ENCODE data around the gene RFNG. TPM values are rescaled to one million over a fixed set of nuclear protein-coding genes. Genes with fewer than 3 reads are reported as not detected.

RFNG gene
- total and polyA plus RNA-seq, 8 donors, result 29.3 to 52.7 (median 45.5) TPM

GRCh38 chr17:82023447-82024241 lies 28.0 kb downstream of the RFNG start:
- Histone ChIP-seq H3K27ac (peak overlapping the region in 1 of 2 donors; percentile 65), H3K9me3 (no peaks in the 10 kb centered on the region), H3K4me1 (peaks cover 25 to 39% of the 10 kb centered on the region in 2 donors), H3K27me3 (no peaks in the 10 kb centered on the region), H3K36me3 (peaks cover 0 to 15% of the 10 kb centered on the region in 2 donors), H3K4me3 (peak overlapping the region; percentile 98 to 99)
- ATAC-seq, result peak; percentile 1
- intact Hi-C loops (cut with DNase I), result no loop called here
- TF ChIP-seq, protein P1, sequence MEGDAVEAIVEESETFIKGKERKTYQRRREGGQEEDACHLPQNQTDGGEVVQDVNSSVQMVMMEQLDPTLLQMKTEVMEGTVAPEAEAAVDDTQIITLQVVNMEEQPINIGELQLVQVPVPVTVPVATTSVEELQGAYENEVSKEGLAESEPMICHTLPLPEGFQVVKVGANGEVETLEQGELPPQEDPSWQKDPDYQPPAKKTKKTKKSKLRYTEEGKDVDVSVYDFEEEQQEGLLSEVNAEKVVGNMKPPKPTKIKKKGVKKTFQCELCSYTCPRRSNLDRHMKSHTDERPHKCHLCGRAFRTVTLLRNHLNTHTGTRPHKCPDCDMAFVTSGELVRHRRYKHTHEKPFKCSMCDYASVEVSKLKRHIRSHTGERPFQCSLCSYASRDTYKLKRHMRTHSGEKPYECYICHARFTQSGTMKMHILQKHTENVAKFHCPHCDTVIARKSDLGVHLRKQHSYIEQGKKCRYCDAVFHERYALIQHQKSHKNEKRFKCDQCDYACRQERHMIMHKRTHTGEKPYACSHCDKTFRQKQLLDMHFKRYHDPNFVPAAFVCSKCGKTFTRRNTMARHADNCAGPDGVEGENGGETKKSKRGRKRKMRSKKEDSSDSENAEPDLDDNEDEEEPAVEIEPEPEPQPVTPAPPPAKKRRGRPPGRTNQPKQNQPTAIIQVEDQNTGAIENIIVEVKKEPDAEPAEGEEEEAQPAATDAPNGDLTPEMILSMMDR (IDR thresholded peaks at IDR 0.05), result no peak
- DNase-seq, result no peak

- peak within 1 kb of the TSS; percentile 98 to 99 for H3K4me3 ChIP-seq
- intact Hi-C loops (cut with DNase I), result no loop called here
- TF ChIP-seq, protein P1 (IDR thresholded peaks at IDR 0.05), result no peak
- peak within 1 kb of the TSS; percentile 19 to 80 for H3K27ac ChIP-seq
- no peaks in the 10 kb centered on the region for H3K27me3 ChIP-seq
- no peaks in the 10 kb centered on the region for H3K9me3 ChIP-seq
- H3K36me3 ChIP-seq, result peaks cover 0 to 15% of the 10 kb centered on the region in 2 donors
- H3K4me1 ChIP-seq, result peaks cover 25 to 39% of the 10 kb centered on the region in 2 donors
- DNase-seq (peak; percentile 98 to 100 (median 99)), ATAC-seq (peak; percentile 95)
These were observed 28.6 kb downstream of the RFNG start, which contains the start of gene LRRC45 for GRCh38 chr17:82022981-82023446. Gene LRRC45, plus strand, starts transcription at chr17:82023305. Its CDS starts 339 bp downstream, at chr17:82023644.

- Histone ChIP-seq H3K9me3 (no peaks in the 10 kb centered on the region), H3K36me3 (peaks cover 0 to 13% of the 10 kb centered on the region in 2 donors), H3K4me1 (peaks cover 25 to 39% of the 10 kb centered on the region in 2 donors), H3K27me3 (no peaks in the 10 kb centered on the region), H3K27ac (peak within 1 kb of the TSS; percentile 19 to 80), H3K4me3 (peak within 1 kb of the TSS; percentile 98 to 99)
- TF ChIP-seq, protein P1 (IDR thresholded peaks at IDR 0.05), result no peak
- DNase-seq (no peak), ATAC-seq (no peak)
- intact Hi-C loops (cut with DNase I), result no loop called here
These were observed 29.2 kb downstream of the RFNG start, which contains the start of gene CENPX for GRCh38 chr17:82022310-82022980. Gene CENPX, minus strand, starts transcription at chr17:82022878. Its CDS starts 17 bp downstream, at chr17:82022861.

DNA sequence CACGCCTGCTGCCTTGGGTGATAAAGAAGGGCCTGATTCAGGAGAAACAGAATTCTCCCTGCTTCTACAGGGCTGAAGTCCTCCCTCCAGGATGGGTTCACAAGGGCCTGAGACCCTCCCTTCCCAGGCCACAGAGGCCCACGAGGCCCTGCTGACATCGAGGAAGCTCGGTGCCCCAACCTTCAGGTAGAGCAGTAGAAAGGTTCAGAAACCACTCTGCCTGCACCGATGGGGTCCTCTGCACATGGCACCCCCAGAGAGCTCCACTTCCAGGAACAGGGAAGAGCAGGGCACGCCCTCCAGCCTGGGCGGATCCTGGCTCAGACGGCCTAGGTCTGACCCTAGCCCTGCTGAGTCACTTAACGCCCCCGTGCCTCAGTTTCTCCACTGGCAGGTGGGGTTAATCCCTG lies 29.7 kb downstream of the RFNG start:
- intact Hi-C loops (cut with DNase I), result loop anchor here in 1 of 2 donors (1.0 kb wide), 1 partner anchor 63 kb away; no protein-coding TSS in a partner anchor
- H3K36me3 ChIP-seq, result peaks cover 0 to 16% of the 10 kb centered on the region in 2 donors
- peak overlapping the region in 1 of 2 donors; percentile 80 for H3K27ac ChIP-seq
- H3K9me3 ChIP-seq, result no peaks in the 10 kb centered on the region
- H3K4me1 ChIP-seq, result peaks cover 25 to 39% of the 10 kb centered on the region in 2 donors
- ATAC-seq (no peak), DNase-seq (no peak)
- H3K4me3 ChIP-seq, result peak overlapping the region; percentile 93 to 99
- TF ChIP-seq, protein P1 (IDR thresholded peaks at IDR 0.05), result no peak
- H3K27me3 ChIP-seq, result no peaks in the 10 kb centered on the region
